Fibroblast of lung (primary cell): ENCODE measurements around the gene UGT1A1. TPM values are rescaled to one million over a fixed set of nuclear protein-coding genes. Genes with fewer than 3 reads are reported as not detected.

Source experiments
- DNase-seq, 2 donors: peaks; one replicate each; pipeline versions ENCODE4 v3.0.0 to v3.0.0-alpha.2; 2010; ENCODE audit warnings: low read depth in 2 of 2
- H2AFZ ChIP-seq: 2 replicates; pipeline ENCODE4 v1.5.1; 2012; ENCODE audit warnings: low read length, control low read depth, inconsistent platforms
- H3K27ac ChIP-seq: 2 replicates; pipeline ENCODE4 v1.5.1; 2011; ENCODE audit warnings: low read length, control low read depth; ENCODE audit not compliant: insufficient read depth
- H3K27me3 ChIP-seq: 2 replicates; pipeline ENCODE4 v1.5.1; 2011; ENCODE audit warnings: mild to moderate bottlenecking, low read length; ENCODE audit not compliant: control insufficient read depth, insufficient read depth
- H3K36me3 ChIP-seq: 2 replicates; pipeline ENCODE4 v1.5.1; 2011; ENCODE audit warnings: low read length; ENCODE audit not compliant: control insufficient read depth, insufficient read depth
- H3K4me1 ChIP-seq: 2 replicates; pipeline ENCODE4 v1.5.1; 2011; ENCODE audit warnings: low read length; ENCODE audit not compliant: control insufficient read depth, insufficient read depth; ENCODE audit errors: extremely low read depth
- H3K4me2 ChIP-seq: 2 replicates; pipeline ENCODE4 v1.5.1; 2011; ENCODE audit warnings: low read length, control low read depth; ENCODE audit not compliant: insufficient read depth; ENCODE audit errors: extremely low read depth
- H3K4me3 ChIP-seq, 4 experiments: fragments of 200-600 bp in 1 of 4; sonication (generic) in 1 of 4; replicated peaks in 1 of 4; 2 replicates each; pipeline ENCODE4 v1.5.1; 2011 to 2016; ENCODE audit warnings: low read length in 4 of 4, low read depth in 3 of 4, mild to moderate bottlenecking in 3 of 4, control low read depth in 2 of 4, inconsistent platforms in 1 of 4, mixed read lengths in 1 of 4; ENCODE audit not compliant: insufficient read depth in 1 of 4; ENCODE audit errors: control extremely low read depth in 1 of 4
- H3K79me2 ChIP-seq: 2 replicates; pipeline ENCODE4 v1.5.1; 2012; ENCODE audit warnings: mild to moderate bottlenecking, low read length, inconsistent platforms; ENCODE audit not compliant: control insufficient read depth, insufficient read depth
- H3K9ac ChIP-seq: 2 replicates; pipeline ENCODE4 v1.5.1; 2011; ENCODE audit warnings: mild to moderate bottlenecking, low read length, control low read depth; ENCODE audit not compliant: insufficient read depth
- H3K9me3 ChIP-seq: 2 replicates; pipeline ENCODE4 v1.5.1; 2012; ENCODE audit warnings: low read depth, low read length; ENCODE audit not compliant: control insufficient read depth, insufficient read depth
- H4K20me1 ChIP-seq: 2 replicates; pipeline ENCODE4 v1.5.1; 2011; ENCODE audit warnings: low read length; ENCODE audit not compliant: control insufficient read depth, insufficient read depth; ENCODE audit errors: extremely low read depth
- EZH2 ChIP-seq: IDR thresholded peaks from 2 replicates; pipeline ENCODE4 v1.5.1; 2012; ENCODE audit warnings: low read length, control low read depth, mild to moderate bottlenecking; ENCODE audit errors: missing control alignments
- polyA plus RNA-seq, 2 donors: library from polyadenylated mRNA; depleted of rRNA in 1 of 2; stranded (reverse) in 1 of 2; unstranded in 1 of 2; fragments of >200 nt; gene quantifications; 2 replicates each; pipeline ENCODE4 v1.2.1, GENCODE V29; 2011 to 2012; ENCODE audit warnings: missing spikeins in 1 of 2
- total RNA-seq: library from RNA; depleted of rRNA; stranded (reverse); fragments of >200 nt; gene quantifications from 2 replicates; pipeline ENCODE4 v1.2.1, GENCODE V29; 2014
- TF ChIP-seq, protein P1 (sequence below), 2 donors: IDR thresholded peaks in 1 of 2; conservative IDR thresholded peaks in 1 of 2; 1 replicate in 1 of 2; 2 replicates in 1 of 2; pipeline ENCODE4 v1.5.1; 2011 to 2012; ENCODE audit warnings: low read length in 2 of 2, control low read depth in 1 of 2, inconsistent platforms in 1 of 2, low read depth in 1 of 2, mild to moderate bottlenecking in 1 of 2

The UGT1A1 gene
- total and polyA plus RNA-seq, 2 donors (not counting 1 experiment from before 2014, with no cell fraction given), result not detected

GRCh38 chr2:233821196-233821595 is 61.1 kb downstream of the UGT1A1 start:
- Histone ChIP-seq H3K4me3 (no peak overlapping the region), H3K79me2 (no peaks in the 10 kb centered on the region), H3K4me2 (no peak overlapping the region), H3K27me3 (peaks cover 4% of the 10 kb centered on the region), H3K4me1 (no peaks in the 10 kb centered on the region), H3K36me3 (no peaks in the 10 kb centered on the region), H3K9me3 (no peaks in the 10 kb centered on the region), H3K27ac (no peak overlapping the region), H4K20me1 (no peaks in the 10 kb centered on the region), H3K9ac (no peak overlapping the region), H2AFZ (no peak overlapping the region)
- TF ChIP-seq, protein P1, sequence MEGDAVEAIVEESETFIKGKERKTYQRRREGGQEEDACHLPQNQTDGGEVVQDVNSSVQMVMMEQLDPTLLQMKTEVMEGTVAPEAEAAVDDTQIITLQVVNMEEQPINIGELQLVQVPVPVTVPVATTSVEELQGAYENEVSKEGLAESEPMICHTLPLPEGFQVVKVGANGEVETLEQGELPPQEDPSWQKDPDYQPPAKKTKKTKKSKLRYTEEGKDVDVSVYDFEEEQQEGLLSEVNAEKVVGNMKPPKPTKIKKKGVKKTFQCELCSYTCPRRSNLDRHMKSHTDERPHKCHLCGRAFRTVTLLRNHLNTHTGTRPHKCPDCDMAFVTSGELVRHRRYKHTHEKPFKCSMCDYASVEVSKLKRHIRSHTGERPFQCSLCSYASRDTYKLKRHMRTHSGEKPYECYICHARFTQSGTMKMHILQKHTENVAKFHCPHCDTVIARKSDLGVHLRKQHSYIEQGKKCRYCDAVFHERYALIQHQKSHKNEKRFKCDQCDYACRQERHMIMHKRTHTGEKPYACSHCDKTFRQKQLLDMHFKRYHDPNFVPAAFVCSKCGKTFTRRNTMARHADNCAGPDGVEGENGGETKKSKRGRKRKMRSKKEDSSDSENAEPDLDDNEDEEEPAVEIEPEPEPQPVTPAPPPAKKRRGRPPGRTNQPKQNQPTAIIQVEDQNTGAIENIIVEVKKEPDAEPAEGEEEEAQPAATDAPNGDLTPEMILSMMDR (conservative IDR thresholded peaks at IDR 0.05 in 1 of 2, IDR thresholded peaks at IDR 0.05 in 1 of 2; ENCODE audit: low read depth in 1 of 2, low read length in 2 of 2), result no peak
- TF ChIP-seq EZH2, result no peak
- DNase-seq, result no peak

DNA sequence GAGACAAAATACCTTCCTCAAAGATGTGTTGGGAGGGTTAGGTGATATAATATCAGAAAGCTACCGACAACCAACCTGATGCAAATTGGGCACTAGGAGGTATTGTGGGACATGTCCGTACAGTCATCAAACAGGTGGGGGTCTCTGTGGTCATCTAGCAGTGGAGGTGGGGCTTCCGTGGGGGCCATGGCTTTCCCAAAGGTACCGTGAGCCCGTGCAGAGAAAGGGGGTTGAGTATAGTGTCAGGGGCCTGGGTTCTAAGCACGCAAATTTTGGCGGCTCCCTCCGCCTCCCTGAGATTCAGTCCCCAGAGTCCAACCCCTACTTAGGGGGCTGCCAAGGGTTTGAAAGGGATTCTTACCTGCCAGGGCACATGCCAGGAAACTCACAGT is 61.6 kb downstream of the UGT1A1 start:
- no peaks in the 10 kb centered on the region for H3K36me3 ChIP-seq
- no peak overlapping the region for H3K4me3 ChIP-seq
- no peak overlapping the region for H2AFZ ChIP-seq
- H3K79me2 ChIP-seq, result no peaks in the 10 kb centered on the region
- H3K27ac ChIP-seq, result no peak overlapping the region
- H3K4me1 ChIP-seq, result no peaks in the 10 kb centered on the region
- DNase-seq, result no peak
- TF ChIP-seq, protein P1 (conservative IDR thresholded peaks at IDR 0.05 in 1 of 2, IDR thresholded peaks at IDR 0.05 in 1 of 2; ENCODE audit: low read depth in 1 of 2, low read length in 2 of 2), result no peak
- H3K9me3 ChIP-seq, result no peaks in the 10 kb centered on the region
- peaks cover 4% of the 10 kb centered on the region for H3K27me3 ChIP-seq
- no peaks in the 10 kb centered on the region for H4K20me1 ChIP-seq
- H3K9ac ChIP-seq, result no peak overlapping the region
- H3K4me2 ChIP-seq, result no peak overlapping the region

DNA sequence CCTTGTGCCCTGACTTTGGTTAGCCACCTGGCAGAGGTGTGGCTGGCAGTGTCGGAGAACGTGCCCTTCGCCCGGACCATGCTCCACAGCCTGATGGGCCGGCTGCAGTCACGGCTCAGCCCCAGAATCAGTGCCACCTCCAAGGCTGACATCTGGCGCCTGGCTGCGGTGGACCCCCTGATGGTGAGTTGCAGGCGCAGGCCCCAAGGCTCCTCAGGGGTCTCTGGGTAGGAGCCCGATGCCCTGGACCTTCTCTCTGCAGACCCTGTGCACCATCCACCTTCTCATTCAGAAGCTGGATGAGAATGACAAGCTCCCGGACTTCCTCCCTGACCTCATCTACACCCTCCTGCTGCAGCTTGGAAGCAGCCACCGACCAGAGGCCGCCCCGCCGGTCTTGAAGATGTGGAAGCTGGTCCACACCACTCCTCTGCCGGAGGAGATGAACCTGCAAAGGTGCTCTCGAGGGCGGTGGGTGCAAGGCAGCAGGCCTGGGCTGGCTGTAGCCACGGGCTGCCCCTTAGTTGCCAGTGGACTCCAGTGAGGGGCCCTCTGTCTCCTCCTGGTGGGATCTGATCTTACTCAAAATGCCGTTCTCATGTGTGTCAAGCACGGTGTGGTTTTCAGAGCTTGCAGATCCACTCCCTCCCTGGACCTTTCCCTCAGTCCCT is 62.2 kb downstream of the UGT1A1 start:
- peaks cover 4% of the 10 kb centered on the region for H3K27me3 ChIP-seq
- no peak for DNase-seq
- H3K79me2 ChIP-seq, result no peaks in the 10 kb centered on the region
- H3K27ac ChIP-seq, result no peak overlapping the region
- H4K20me1 ChIP-seq, result no peaks in the 10 kb centered on the region
- no peaks in the 10 kb centered on the region for H3K36me3 ChIP-seq
- H3K4me1 ChIP-seq, result no peaks in the 10 kb centered on the region
- H3K9me3 ChIP-seq, result no peaks in the 10 kb centered on the region
- H2AFZ ChIP-seq, result no peak overlapping the region
- H3K4me2 ChIP-seq, result no peak overlapping the region
- no peak overlapping the region for H3K4me3 ChIP-seq
- H3K9ac ChIP-seq, result no peak overlapping the region
- TF ChIP-seq, protein P1 (conservative IDR thresholded peaks at IDR 0.05 in 1 of 2, IDR thresholded peaks at IDR 0.05 in 1 of 2; ENCODE audit: low read depth in 1 of 2, low read length in 2 of 2), result no peak
- TF ChIP-seq EZH2, result no peak

Other genes starting within 250 kb of the UGT1A1 start
- gene USP40, start 193.5 kb upstream of the UGT1A1 start, total RNA-seq, result 34.9 and 40.6 TPM in 2 replicates
- 18.9 and 26.2 TPM in 2 replicates for gene USP40, start 193.5 kb upstream of the UGT1A1 start, polyA plus RNA-seq
- not detected in 2 replicates for gene UGT1A8, start 142.6 kb upstream of the UGT1A1 start, total RNA-seq
- not detected in 2 replicates for gene UGT1A8, start 142.6 kb upstream of the UGT1A1 start, polyA plus RNA-seq
- not detected in 2 replicates for gene UGT1A10, start 123.8 kb upstream of the UGT1A1 start, total RNA-seq
- not detected in 2 replicates for gene UGT1A10, start 123.8 kb upstream of the UGT1A1 start, polyA plus RNA-seq
- gene UGT1A9, start 88.4 kb upstream of the UGT1A1 start, total RNA-seq, result not detected in 2 replicates
- gene UGT1A9, start 88.4 kb upstream of the UGT1A1 start, polyA plus RNA-seq, result not detected in 2 replicates
- gene UGT1A7, start 78.4 kb upstream of the UGT1A1 start, total RNA-seq, result not detected in 2 replicates
- not detected in 2 replicates for gene UGT1A7, start 78.4 kb upstream of the UGT1A1 start, polyA plus RNA-seq
- not detected in 2 replicates for gene UGT1A6, start 67.4 kb upstream of the UGT1A1 start, total RNA-seq
- gene UGT1A6, start 67.4 kb upstream of the UGT1A1 start, polyA plus RNA-seq, result not detected in 2 replicates
- not detected in 2 replicates for gene UGT1A5, start 47.4 kb upstream of the UGT1A1 start, total RNA-seq
- gene UGT1A5, start 47.4 kb upstream of the UGT1A1 start, polyA plus RNA-seq, result not detected in 2 replicates
- gene UGT1A4, start 41.5 kb upstream of the UGT1A1 start, total RNA-seq, result not detected in 2 replicates
- not detected in 2 replicates for gene UGT1A4, start 41.5 kb upstream of the UGT1A1 start, polyA plus RNA-seq
- not detected in 2 replicates for gene UGT1A3, start 31.2 kb upstream of the UGT1A1 start, total RNA-seq
- gene UGT1A3, start 31.2 kb upstream of the UGT1A1 start, polyA plus RNA-seq, result not detected in 2 replicates
- gene MROH2A, start 18.1 kb downstream of the UGT1A1 start, total RNA-seq, result not detected in 2 replicates
- gene MROH2A, start 18.1 kb downstream of the UGT1A1 start, polyA plus RNA-seq, result not detected in 2 replicates
- gene HJURP, start 94.3 kb downstream of the UGT1A1 start, total RNA-seq, result 0.26 and 5.8 TPM in 2 replicates
- gene HJURP, start 94.3 kb downstream of the UGT1A1 start, polyA plus RNA-seq, result 6.2 and 28.3 TPM in 2 replicates
- under 0.01 and 0.99 TPM in 2 replicates for gene TRPM8, start 157.1 kb downstream of the UGT1A1 start, total RNA-seq
- 0.49 and 0.76 TPM in 2 replicates for gene TRPM8, start 157.1 kb downstream of the UGT1A1 start, polyA plus RNA-seq